Measurements from ENCODE around the gene NSF. TPM values are rescaled to one million over a fixed set of nuclear protein-coding genes. Genes with fewer than 3 reads are reported as not detected.

The NSF gene
- total and polyA plus RNA-seq, 10 of the 15 experiments (the other 5 are each of a cell fraction or from before 2014, with no cell fraction given): 6.8 to 25.6 (median 16.8) TPM

GRCh38 chr17:46770818-46771560, 180.5 kb downstream of the NSF start:
- H3K79me2 ChIP-seq (ENCODE audit: control insufficient read depth, insufficient read depth, low read length): no peaks in the 10 kb centered on the region
- ATAC-seq (peak; percentile 67), FAIRE-seq (no peak), DNase-seq (ENCODE audit: low read depth, low spot score) (no peak)
- peak overlapping the region; percentile 55; the same call in 1 of the 2 replicates for H2AFZ ChIP-seq (ENCODE audit: control insufficient read depth, low read depth, low read length)
- 0 out of 2 replicates have a peak, but pooled peaks cover 4% of the 10 kb centered on the region for H3K4me1 ChIP-seq (ENCODE audit: control insufficient read depth, insufficient read depth, low read length)
- H3K4me3 ChIP-seq: peak overlapping the region; percentile 50; the same call in 1 of the 2 replicates
- no peaks in the 10 kb centered on the region for H4K20me1 ChIP-seq (ENCODE audit: control insufficient read depth, insufficient read depth)
- ChIA-PET POLR2A (no interaction called here), SMC1A (ENCODE audit: uncharacterized antibody, unreplicated experiment) (no interaction called here), CTCF (no interaction called here), RAD21 (ENCODE audit: unreplicated experiment) (no interaction called here)
- no peak overlapping the region for H3K9ac ChIP-seq (ENCODE audit: control insufficient read depth, insufficient read depth, low read length)
- no peaks in the 10 kb centered on the region for H3K9me3 ChIP-seq (replicated peaks; ENCODE audit: control insufficient read depth, insufficient read depth, low read length)
- in situ Hi-C loops (cut with MboI): no loop called here
- intact Hi-C loops (cut with micrococcal nuclease; ENCODE audit: unreplicated experiment): loop anchor here (10.0 kb wide), 1 partner anchor 74 kb away; no protein-coding TSS in a partner anchor
- H3K4me2 ChIP-seq (ENCODE audit: control insufficient read depth, insufficient read depth): peak overlapping the region; percentile 66; the same call in 1 of the 2 replicates
- WGBS (ENCODE audit: insufficient coverage, insufficient replicate concordance, low lambda C conversion rate, missing lambda C conversion rate): 12% methylated on average over 49 of the region's 73 CpGs
- H3K36me3 ChIP-seq (ENCODE audit: control insufficient read depth in 2 of 2, insufficient read depth in 2 of 2, low read length in 1 of 2): no peaks in the 10 kb centered on the region
- BruUV-seq (replicated peaks): no TSS peak
- H3K27me3 ChIP-seq (replicated peaks in 1 of 2; ENCODE audit: control insufficient read depth in 2 of 2, insufficient read depth in 2 of 2, low read length in 1 of 2): peaks cover 10 to 14% of the 10 kb centered on the region in 2 experiments; a peak in 3 of 4 replicates
- no peak overlapping the region for H3K27ac ChIP-seq (ENCODE audit: control insufficient read depth, insufficient read depth)
- TF ChIP-seq GABPA (IDR thresholded peaks at IDR 0.05; ENCODE audit: low read depth) (no peak), POLR2A (IDR thresholded peaks at IDR 0.05; ENCODE audit: low read depth, low read length) (peak; percentile 36; the same call in 1 of the 2 replicates), PRDM15 (CRISPR knock-in tag; IDR thresholded peaks at IDR 0.05) (no peak), MTA3 (IDR thresholded peaks at IDR 0.05; ENCODE audit: borderline replicate concordance, low read length) (no peak), JUND (IDR thresholded peaks at IDR 0.05; ENCODE audit: low read depth, low read length) (no peak), PKNOX1 (IDR thresholded peaks at IDR 0.05) (no peak), ATF7 (IDR thresholded peaks at IDR 0.05; ENCODE audit: low read depth) (no peak), CEBPZ (IDR thresholded peaks at IDR 0.05; ENCODE audit: low read depth, low read length) (no peak), EGR1 (IDR thresholded peaks at IDR 0.05; ENCODE audit: borderline replicate concordance in 1 of 2, low read depth in 2 of 2, low read length in 2 of 2) (peak in 1 of 2 experiments; percentile 83; a peak in 2 of 3 replicates), HCFC1 (IDR thresholded peaks at IDR 0.05; ENCODE audit: low read length) (no peak), GATAD2B (conservative IDR thresholded peaks at IDR 0.05; ENCODE audit: low read depth) (0 out of 2 replicates have a peak, but pooled peaks have one; percentile 23), DPF2 (IDR thresholded peaks at IDR 0.05) (0 out of 2 replicates have a peak, but pooled peaks have one; percentile 20), NKRF (conservative IDR thresholded peaks at IDR 0.05) (no peak), SREBF1 (IDR thresholded peaks at IDR 0.05; ENCODE audit: low read length) (no peak)

Measured in GM12878 (cell line).